GM19324 (cell line): ENCODE data around the gene ZNF69.
"Not testable (repeated sequence)": the region's sequence is repeated elsewhere in the genome, so short reads cannot be mapped to it uniquely, and the experiment has no call there.

ENCODE experiments used
- ATAC-seq: cut with Tn5 transposase; IDR thresholded peaks from one replicate; pipeline ENCODE4 v1.9.1; 2021; ENCODE audit warnings: mild to moderate bottlenecking, moderate library complexity; ENCODE audit not compliant: unreplicated experiment, low FRiP score

ZNF69 gene

GRCh38 chr19:11949614-11950080 is 62.1 kb downstream of the ZNF69 start:
- ATAC-seq: not testable (repeated sequence)

- ATAC-seq: no peak
Measured at GRCh38 chr19:11950312-11950711, 62.7 kb downstream of the ZNF69 start.
